AG04449 (cell line): ENCODE data around the gene CEACAM18.

Source experiments
- CTCF ChIA-PET: fragments of 350-600 bp; formaldehyde crosslinking; extraction: SDS; loops from one replicate; lab custom pipeline; 2021; ENCODE audit warnings: antibody characterized with exemption; lab: Yijun Ruan, JAX
- POLR2A ChIA-PET: fragments of 400-600, 350-600 bp; formaldehyde crosslinking; extraction: SDS; loops from one replicate; lab custom pipeline; 2020; ENCODE audit warnings: antibody characterized with exemption, inconsistent platforms; lab: Yijun Ruan, JAX
- DNase-seq: peaks from one replicate; pipeline ENCODE4 v3.0.0-alpha.2; 2010; ENCODE audit warnings: low read depth, low spot score
- H3K4me3 ChIP-seq: 2 replicates; pipeline ENCODE4 v1.5.1; 2011; ENCODE audit warnings: low read depth, mild to moderate bottlenecking, control low read depth, low read length
- CTCF ChIP-seq: IDR thresholded peaks from one replicate; pipeline ENCODE4 v1.5.1; 2011; ENCODE audit warnings: mild to moderate bottlenecking, moderate library complexity, low read length, control low read depth, inconsistent platforms; ENCODE audit not compliant: insufficient read depth; ENCODE audit errors: missing control alignments

Gene CEACAM18

GRCh38 chr19:51505904-51506303 lies 27.6 kb downstream of the CEACAM18 start:
- DNase-seq: no peak
- POLR2A ChIA-PET: no interaction called here
- CTCF ChIA-PET: interaction anchor here (3.1 kb wide), 1 partner anchor 9 kb away, joined by 12 read pairs; no protein-coding TSS in a partner anchor
- TF ChIP-seq CTCF: no peak
- no peak overlapping the region for H3K4me3 ChIP-seq

GRCh38 chr19:51507192-51507591 lies 28.9 kb downstream of the CEACAM18 start:
- ChIA-PET POLR2A (no interaction called here), CTCF (interaction anchor here (0.8 to 3.1 kb wide), 2 partner anchors 8 to 9 kb away, joined by 4 to 12 read pairs; no protein-coding TSS in a partner anchor)
- no peak for TF ChIP-seq CTCF
- H3K4me3 ChIP-seq: no peak overlapping the region
- no peak for DNase-seq

- DNase-seq: no peak
- CTCF ChIA-PET: interaction anchor here (0.8 kb wide), 1 partner anchor 8 kb away, joined by 4 read pairs; no protein-coding TSS in a partner anchor
- POLR2A ChIA-PET: no interaction called here
- no peak overlapping the region for H3K4me3 ChIP-seq
- no peak for TF ChIP-seq CTCF
Measured at GRCh38 chr19:51507640-51508058, 29.3 kb downstream of the CEACAM18 start.

GRCh38 chr19:51508059-51508733 lies 29.9 kb downstream of the CEACAM18 start:
- TF ChIP-seq CTCF: no peak
- POLR2A ChIA-PET: no interaction called here
- CTCF ChIA-PET: interaction anchor here (0.8 kb wide), 1 partner anchor 8 kb away, joined by 4 read pairs; no protein-coding TSS in a partner anchor
- DNase-seq: no peak
- H3K4me3 ChIP-seq: no peak overlapping the region

GRCh38 chr19:51509823-51510660 lies 31.7 kb downstream of the CEACAM18 start:
- DNase-seq: no peak
- CTCF ChIA-PET: no interaction called here
- H3K4me3 ChIP-seq: no peak overlapping the region
- POLR2A ChIA-PET: no interaction called here
- no peak for TF ChIP-seq CTCF

GRCh38 chr19:51511353-51511752 lies 33.0 kb downstream of the CEACAM18 start:
- CTCF ChIA-PET: no interaction called here
- DNase-seq: no peak
- POLR2A ChIA-PET: no interaction called here
- no peak overlapping the region for H3K4me3 ChIP-seq
- TF ChIP-seq CTCF: peak; percentile 3
